ENCODE measurements around the gene GRIP2.

The GRIP2 gene

DNA sequence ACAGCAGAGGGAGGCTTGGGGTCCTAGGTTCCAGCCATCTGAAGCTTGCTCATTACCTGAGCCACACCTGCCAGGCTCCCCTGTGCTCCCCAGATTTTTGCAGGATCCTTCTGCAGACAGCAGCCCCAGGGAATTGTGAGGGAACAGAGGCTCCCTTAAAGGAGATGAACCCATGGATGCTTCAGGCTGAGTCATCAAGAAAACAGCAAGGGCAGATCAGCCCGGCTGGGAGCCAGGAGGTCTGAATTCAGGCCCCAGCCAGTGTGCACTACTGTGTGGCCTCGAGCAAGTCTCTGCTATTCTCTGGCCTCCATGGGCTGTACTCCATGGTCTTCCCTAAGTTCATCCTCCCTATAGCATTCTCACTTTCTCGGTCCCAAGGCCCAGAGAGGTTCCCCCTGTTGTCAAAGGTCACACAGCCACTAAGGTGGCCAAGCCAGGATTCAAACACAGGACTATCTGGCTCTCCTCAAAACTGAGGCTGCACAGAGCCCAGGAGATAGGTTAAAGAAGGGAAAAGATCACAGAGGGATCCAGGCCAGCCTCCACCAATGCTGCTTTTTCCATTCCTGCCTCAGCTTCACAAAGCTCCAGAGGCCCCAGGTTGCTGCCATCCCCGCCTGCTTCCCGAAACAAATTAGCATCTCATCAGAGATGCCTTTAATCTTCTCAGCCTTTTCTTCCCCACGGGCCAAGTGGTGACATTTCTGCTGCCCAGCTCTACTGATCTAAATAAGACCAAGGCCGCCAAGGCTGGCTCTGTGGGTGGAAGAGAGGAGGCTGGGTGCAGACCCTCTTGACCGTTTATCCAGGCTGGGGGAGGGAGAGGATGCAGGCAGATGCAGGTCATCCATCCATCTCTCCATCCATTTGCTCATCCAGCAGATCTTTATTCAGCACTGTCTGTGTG, 21.2 kb upstream of the GRIP2 start:
- no peak for DNase-seq

DNA sequence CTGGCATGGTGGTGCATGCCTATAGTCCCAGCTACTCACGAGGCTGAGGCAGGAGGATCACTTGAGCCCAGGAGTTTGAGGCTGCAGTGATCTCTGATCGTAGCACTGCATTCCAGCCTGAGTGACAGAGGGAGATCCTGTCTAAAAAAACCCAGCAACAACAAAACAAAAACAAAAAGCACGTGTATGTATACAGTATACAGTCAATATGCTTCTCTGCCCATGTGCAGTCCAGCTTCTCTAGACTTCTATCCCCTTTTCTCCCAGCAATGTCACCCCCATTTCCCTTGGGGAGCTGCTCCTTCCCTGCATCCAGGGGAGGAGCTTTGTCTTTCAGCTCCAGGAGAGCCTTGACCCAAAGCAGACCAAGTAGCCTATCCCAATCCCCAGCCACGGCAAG, 20.0 kb upstream of the GRIP2 start:
- DNase-seq, result no peak

DNA sequence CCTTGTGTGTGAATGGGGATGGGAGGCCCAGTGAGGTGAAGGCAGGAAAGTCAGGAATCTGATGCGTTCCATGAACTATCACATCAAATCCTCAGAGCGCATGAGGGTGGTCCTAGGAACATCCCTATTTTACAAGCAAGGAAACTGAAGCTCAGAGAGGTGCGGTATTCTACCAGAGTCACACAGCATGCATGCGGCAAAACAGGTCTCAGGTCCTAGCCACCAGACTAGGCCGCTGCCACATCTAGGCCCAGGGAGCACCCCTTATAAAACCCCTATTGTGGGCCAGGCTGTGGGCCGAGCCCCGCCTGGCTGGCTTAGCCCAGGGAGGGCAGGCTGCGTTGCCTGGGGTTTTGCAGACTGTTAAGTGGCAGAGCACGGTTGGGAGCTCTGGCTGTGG, 17.9 kb upstream of the GRIP2 start:
- DNase-seq, result no peak

DNA sequence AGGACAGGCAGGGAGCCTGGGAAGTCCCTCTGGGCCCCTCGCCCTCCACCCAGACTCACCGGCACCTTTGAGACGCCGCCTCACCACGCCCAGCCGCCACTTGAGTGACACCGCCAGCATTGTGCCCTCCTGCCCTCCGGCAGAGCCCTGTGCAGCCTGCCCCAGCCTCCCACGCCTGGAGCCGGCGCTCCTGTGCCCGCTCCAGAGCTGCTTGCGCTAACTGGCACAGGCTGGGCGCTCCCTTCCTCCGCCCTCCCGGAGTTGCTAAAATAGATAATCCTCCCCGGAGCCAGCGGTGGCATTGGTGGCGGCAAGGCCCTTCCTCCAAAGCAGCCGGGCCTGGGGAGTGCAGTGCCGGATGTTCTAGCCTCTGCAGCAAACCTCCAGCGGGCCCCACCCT, 15.7 kb upstream of the GRIP2 start:
- DNase-seq, result no peak

DNA sequence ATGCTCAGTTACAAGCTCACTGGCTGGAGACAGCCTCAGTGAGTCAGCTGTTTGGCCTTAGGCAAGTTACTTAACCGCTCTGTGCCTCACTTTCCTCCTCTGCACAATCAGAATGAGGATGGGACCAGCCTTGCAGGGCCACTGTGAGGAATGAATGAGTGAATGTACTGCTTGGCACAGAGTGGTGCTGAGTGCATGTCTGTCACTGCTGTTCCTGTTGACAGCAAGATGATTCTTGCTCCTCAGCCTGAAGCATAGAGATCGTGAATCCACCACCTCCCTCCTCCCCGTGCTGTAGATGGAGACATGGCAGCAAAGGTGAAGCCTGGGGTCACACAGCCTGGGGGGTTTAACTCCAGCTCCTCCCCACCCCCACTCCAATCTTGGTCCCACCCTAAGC, 14.6 kb upstream of the GRIP2 start:
- DNase-seq, result no peak

DNA sequence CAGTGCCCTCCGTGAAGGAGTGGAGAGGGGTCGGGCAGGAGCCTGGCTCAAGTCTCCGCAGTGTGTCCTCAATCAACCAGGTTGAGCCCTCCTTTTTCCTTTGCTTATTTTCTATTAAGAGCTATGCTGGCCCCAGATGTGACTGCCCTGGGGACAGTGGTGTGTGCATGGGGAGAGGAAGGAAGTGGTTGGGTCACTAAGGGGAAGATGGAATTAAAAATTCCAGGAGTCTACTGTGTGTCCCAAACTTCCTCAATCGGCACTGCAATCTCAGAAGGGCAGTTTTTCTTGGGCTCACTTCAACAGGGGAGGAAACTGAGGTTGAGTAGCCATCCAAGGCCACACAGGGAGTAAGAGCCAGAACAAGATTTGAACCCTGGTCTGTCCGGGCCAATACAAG, 13.7 kb upstream of the GRIP2 start:
- DNase-seq, result no peak

DNA sequence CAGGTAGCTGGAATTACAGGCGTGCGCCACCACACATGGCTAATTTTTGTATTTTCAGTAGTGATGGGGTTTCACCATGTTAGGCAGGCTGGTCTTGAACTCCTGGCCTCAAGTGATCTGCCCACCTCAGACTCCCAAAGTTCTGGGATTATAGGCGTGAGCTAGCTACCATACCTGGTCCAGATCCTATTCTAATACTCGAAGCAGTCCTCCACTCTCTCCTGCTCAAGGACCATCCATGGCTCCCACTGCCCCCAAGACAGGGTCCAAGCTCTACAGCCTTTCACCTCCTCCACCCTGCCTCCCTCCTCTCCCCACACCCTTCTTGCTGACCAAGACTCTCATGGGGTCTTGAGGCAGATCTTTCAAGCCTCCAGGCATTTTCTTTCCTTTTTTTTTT, 12.6 kb upstream of the GRIP2 start:
- no peak for DNase-seq

DNA sequence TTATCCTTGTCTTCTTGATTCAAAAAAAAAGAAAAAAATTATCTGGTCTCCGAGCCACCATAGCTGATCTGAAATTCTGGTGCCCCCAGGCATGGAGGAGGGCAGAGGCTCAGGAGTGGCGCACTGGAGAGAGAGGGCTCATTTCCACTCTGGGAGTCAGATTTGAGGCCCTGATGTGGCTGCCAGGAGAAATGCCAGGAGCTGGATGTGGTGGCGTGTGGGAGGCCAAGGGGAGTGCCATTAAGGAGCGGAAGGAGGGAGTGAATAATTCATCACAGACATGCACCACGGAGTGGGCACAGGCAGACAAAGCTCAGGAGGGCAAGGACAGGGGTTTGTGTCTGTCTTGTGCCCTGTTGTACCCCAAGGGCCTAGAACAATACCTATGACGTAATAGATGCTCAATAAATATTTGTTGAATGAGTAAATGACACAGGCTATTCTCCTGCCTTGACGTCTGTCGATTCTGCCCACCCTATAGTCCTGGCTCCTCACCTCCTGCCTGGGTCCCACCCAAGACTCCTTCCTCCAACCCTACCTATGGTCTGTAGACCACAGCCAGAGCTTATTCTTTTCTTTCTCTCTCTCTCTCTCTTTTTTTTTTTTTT, 12.0 kb upstream of the GRIP2 start:
- DNase-seq, result no peak

DNA sequence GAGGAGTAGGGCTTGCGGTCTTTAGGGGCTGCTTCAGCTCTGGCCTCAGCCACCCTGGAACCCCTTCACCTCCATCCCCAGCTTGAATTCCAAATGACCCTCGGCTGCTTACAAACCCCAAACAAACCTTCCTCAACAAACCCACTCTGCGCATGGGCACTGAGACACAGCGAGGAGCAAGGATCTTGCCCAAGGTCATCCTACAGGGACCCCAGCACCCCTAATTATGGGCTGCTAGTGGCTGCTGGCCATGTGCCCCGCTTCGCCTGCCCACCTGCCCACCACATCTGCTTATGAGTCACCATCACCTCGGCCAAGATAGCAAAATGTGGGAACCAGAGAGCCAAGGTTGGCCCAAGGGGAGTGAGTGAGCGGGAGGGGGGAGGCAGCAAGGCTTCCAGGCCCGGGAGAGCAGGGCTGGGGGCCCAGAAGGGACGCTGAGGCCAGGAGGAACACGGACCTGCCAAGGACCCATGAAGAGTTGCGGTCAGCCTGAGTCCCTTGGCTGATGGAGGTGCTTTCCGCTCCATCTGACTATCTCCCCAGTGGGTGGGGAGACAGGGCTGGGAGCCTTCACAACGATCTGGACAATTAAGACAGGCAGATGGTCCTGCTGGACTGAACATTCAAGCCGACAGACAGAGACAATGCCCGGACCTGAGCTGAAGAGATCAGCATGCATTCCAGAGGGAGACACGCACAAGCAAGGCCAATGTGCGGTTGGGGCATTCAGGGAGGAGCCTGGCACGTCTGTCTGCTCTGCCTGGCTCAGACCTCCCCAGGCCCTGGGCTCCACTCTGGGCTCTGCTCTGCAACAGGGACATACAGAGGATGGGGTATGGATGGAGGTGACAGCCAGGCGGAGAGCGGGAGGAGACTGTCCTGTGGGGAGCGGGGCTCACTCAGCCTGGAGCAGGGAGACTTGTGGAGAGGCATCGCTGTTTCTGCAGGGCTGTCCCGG, 10.8 kb upstream of the GRIP2 start:
- no peak for DNase-seq

DNA sequence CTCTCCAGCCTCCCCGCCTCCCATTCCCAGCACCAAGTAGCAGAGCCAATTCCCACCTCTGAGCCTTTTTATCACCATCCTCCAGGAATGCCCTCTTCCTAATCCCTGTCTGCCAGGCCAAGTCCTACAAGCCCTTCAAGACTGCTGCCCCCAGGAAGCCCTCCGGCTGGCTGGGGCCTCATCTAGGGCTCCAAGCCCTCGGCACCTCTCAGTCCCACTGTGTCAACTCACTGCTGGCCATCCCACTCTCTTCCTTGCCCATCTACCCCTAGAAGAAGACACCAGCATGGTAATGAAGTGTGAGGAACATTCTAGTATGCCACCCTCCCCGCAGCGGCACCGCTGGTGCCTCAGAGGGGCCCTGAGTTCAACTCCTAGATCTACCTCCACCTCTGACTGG, 10.0 kb upstream of the GRIP2 start:
- DNase-seq, result no peak

DNA sequence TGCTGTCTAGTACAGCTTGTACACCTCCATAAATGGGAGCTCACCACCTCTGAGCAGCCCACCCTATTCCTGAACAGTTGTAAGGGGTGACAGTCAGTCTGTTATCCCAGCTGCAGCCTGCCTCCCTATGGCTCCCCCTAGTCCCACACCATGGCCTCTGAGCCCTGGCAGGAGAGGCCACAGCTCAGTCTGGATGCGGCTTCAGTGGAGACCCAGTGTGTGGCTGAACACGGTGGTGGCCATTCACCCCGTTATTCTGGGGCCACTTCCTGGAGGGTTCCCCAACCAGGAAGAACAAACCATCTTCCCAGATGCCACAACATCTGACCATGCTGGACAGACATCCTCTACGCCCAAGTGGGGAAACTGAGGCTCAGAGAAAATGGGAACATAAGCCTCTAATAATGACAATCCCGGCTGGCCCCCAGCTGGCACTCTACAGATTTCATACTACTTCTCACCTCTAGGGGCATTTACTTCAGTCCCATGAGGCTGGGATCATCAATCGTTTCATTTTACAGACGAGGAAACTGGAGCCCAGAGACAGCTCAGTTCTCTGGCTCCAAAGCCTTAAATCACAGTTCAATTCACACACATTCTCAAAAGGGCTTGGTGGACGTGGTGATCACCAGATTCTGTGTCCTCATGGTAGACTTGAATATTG, 9.2 kb upstream of the GRIP2 start:
- DNase-seq, result no peak

DNA sequence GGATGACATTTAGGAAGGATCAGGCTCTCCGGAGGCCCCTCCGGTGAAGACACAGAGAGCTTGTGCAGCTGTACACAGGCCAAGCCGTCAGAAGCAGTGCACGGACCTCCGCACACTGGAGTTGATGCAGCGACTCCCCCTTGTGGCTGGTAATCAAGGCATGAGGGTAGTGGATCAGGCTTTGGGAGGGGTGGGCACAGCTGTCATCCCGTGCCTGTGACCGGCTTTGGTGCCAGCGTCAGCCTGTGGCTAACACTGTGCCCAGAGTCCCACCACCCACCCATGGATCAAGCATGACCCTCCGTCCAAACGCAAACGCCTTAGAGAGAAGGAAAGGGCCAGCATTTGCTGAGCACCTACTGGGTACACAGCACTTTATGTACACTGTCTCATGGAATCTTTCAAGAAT, 8.2 kb upstream of the GRIP2 start:
- DNase-seq, result peak; percentile 82

DNA sequence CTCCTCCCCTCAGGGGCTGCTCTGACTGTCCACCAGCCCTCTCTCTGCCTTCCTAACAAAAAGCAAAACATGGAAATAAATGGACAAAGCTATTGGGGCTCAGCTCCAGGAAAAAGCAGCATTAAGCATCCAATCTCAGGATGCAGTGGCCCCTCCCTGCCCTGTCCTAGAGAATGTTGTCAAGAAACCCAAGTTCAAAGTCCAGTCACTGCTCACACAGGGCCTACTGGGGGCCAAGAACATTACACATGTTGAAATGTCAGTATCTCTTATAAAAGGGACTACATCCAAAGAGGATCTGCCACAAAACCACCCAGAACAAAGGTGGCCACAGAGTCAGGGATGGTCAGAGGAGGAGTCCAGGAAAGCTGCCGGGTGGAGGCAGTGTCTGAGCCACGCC, 7.6 kb upstream of the GRIP2 start:
- DNase-seq, result no peak

DNA sequence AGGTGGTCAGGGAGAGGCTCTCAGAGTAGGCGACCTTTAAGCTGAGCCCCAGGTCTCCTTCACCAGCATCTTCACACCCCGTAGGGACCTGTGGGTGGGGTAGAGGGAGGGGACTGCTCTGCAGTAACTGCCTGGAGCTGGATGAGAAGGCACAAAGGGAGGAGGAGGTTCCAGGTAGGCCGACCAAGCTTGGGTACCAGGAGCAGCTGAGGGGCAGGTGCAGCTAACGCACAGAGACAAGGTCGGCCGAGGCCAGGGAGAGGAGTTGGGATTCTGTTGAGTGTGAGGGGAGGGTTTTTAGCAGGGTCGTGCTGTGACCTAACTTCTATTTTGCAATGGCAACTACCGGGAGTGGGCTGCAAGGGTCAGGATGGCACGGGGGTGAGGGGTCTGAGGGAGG, 5.9 kb upstream of the GRIP2 start:
- DNase-seq, result no peak

DNA sequence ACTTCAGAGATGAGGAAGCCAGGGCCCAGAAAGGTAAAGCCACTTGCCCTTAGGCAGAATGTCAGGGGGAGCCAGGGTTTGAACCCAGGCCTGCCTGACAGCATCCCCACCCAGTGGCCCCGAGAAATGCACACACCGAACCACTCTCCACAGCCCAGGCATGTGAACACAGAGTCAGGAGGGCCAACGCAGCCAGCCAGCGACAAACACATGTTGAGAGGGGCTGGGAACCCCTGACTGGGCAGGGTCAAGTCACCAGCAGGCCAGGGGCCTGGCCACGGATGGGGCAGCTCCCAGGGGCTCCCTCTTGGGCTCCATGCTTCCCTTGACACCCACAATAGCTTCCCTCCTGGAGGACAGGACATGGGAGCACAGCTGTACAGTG, 5.1 kb upstream of the GRIP2 start:
- DNase-seq, result no peak

DNA sequence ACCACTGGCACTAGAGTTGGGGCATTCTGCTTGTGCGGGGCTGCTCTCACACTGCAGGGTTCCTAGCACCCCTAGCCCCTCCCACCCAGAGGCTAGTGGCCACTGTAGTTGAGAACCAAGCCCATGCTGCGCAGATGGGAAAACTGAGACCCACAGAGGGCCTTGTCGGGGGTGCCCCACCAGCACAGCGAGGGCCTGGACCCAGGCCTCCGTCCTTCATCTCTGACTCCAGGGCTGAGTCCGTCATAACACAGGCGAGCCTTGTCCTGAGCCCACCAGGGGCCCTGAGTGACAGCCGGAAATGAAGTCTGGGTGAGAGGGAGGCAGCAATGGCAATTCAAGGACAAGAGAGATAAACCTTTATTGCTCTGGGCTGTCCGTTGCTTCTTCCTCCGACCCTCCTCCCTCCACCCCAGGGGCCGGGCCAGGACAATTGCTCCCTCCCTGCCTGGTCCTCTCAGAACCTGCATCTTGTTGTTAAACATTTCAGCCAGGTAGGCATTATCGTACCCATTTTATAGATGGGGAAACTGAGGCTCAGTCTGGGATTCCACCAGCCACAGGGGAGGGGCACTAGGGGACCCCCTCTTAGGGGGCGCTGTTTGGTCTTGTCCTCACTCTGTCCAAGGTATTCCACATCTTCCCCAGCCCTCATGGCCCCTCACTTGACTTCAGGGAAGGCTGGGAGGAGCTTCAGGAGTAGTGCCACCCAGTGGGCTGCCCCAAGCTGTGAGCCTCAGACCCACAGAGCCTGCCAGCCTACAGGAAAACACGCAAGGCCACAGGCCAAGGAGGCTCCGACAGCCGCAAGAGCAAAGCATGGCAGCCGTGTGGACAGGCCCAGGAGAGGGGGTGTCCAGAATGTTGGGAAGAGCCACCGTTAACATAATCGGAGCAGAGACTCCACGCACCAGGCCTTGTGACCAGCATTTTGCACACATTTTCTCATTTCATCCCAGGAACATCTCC, 4.4 kb upstream of the GRIP2 start:
- no peak for DNase-seq

DNA sequence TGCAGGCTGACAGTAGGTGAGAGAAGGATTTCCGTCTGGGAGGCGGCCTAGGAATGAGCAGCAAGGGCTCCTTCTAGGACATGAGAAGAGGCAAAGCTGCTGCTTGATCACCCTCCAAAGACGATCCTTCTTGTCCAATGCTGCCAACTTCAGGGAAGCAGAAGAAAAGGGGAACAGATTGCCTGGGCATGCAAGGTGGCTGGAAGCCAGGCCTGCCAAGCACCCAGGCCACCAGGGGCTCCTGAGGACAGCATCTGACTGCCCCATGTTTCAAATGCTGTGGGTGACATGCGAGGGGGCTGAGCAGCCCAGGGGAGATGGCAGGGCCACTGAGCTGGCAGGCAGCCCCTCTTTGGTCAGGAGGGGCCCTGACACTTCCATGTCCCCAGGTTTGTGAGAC, 3.3 kb upstream of the GRIP2 start:
- DNase-seq, result no peak

DNA sequence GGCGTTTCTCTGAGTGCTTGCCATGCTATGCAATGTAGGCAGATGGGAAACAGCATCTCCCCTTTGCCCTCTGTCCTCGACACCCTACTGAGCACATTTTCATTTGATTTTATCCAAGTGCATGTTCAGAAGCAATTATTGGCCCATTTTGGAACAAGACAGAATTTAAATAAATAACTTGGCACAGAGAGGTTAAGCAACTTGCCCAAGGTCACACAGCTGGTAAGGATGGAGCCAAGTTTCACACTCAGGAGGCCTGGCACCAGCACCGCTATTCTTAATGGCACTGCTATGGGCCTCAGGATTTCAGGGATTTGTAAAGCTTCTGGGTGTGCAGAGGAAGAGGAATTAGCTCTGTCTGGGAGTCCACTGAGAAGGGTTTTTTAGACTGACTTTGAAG, 2.5 kb upstream of the GRIP2 start:
- no peak for DNase-seq

DNA sequence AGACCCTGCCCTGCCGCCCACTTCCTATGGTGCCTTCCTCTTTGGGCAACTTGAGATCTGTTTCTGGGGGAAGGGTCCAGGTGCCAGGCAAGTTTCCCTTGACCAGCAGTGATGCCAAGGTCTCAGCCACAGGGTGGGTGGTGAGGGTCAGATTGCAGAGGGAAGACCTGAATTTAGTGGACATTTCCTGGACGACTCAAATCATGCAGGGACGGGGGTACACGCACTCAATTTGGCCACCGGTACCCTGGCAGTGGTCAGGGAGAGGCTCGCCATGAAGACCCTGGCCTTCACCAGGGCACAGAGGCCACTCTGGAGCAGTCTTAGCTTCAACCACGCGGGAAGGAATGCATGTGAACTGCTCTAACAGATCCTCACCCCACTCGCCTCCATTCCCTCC, 1.5 kb upstream of the GRIP2 start:
- DNase-seq, result no peak

DNA sequence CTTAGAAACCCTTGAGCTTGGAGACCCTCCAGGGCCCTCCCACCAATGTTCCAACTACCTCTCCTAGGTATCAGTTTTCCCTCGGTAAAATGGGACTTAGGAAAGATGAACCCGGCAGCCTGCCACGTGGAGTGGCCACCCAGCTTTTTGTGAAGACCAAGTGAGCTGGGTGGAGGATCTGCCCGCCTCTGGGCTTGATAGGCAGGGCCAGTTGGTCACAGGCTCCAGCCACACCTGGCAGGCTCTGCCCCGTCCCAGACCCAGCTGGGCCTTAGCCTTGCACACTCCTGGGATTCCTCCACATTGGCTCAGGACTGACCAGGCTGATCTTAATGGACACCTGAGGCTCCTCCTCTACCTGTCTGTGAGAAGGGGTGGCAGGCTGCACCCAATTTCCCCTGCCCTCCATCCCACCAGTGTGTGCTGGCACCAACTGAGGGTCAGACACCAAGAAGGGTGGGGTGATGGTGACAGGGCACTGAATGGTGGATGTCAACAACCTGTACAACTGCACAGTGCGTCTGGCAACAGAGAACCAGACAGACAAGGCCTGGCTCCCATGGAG, 761 bp upstream of the GRIP2 start:
- peak; percentile 49 for DNase-seq

DNA sequence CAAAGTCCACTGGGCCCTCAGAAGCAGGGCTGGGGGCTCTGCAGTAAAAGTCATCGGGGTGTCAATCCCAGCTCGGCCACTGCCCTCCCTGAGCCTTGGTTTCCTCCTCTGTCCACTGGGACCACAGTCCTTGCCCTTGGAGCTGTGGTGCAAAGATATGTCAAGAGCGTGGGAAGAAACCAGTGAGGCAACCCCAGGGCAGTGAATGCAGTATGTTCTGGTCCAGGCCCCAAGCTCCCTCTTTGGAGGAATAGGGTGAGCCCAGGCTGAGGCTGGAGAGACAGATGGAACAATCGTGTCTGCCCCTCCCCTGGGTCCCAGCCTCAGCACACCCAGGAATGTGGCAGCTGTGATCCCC, 779 bp downstream of the GRIP2 start:
- no peak for DNase-seq

Data from femur (tissue), 1 donor.